ENCODE measurements around the gene TPCN2. TPM values are rescaled to one million over a fixed set of nuclear protein-coding genes. Genes with fewer than 3 reads are reported as not detected.

Gene TPCN2
- total RNA-seq, 6 experiments from 2014 or later = 8.0 to 11.2 (median 9.0) TPM

GRCh38 chr11:69093106-69093505, 44.4 kb downstream of the TPCN2 start:
- no peak overlapping the region for H3K4me3 Mint-ChIP-seq
- H3K4me1 Mint-ChIP-seq (ENCODE audit: low read depth) = peaks cover 29% of the 10 kb centered on the region
- H3K27ac Mint-ChIP-seq = no peak overlapping the region
- DNase-seq = no peak
- H3K36me3 Mint-ChIP-seq (ENCODE audit: low read depth) = peaks cover 9% of the 10 kb centered on the region
- peaks cover 3% of the 10 kb centered on the region for H3K27me3 Mint-ChIP-seq (ENCODE audit: insufficient read depth)
- TF ChIP-seq CTCF (IDR thresholded peaks at IDR 0.05) = no peak
- no peaks in the 10 kb centered on the region for H3K9me3 Mint-ChIP-seq

GRCh38 chr11:69094111-69094914, 45.6 kb downstream of the TPCN2 start:
- H3K27ac Mint-ChIP-seq = no peak overlapping the region
- no peak overlapping the region for H3K4me3 Mint-ChIP-seq
- TF ChIP-seq CTCF (IDR thresholded peaks at IDR 0.05) = no peak
- H3K9me3 Mint-ChIP-seq = no peaks in the 10 kb centered on the region
- DNase-seq = no peak
- H3K36me3 Mint-ChIP-seq (ENCODE audit: low read depth) = peaks cover 9% of the 10 kb centered on the region
- H3K27me3 Mint-ChIP-seq (ENCODE audit: insufficient read depth) = peaks cover 5% of the 10 kb centered on the region
- peaks cover 17% of the 10 kb centered on the region for H3K4me1 Mint-ChIP-seq (ENCODE audit: low read depth)

- Mint-ChIP-seq H3K4me1 (ENCODE audit: low read depth) (peaks cover 11% of the 10 kb centered on the region), H3K27ac (no peak overlapping the region), H3K4me3 (no peak overlapping the region), H3K36me3 (ENCODE audit: low read depth) (peaks cover 9% of the 10 kb centered on the region), H3K9me3 (no peaks in the 10 kb centered on the region), H3K27me3 (ENCODE audit: insufficient read depth) (peaks cover 8% of the 10 kb centered on the region)
- TF ChIP-seq CTCF (IDR thresholded peaks at IDR 0.05) = no peak
- no peak for DNase-seq
Observed at GRCh38 chr11:69094915-69095290, 46.2 kb downstream of the TPCN2 start.

GRCh38 chr11:69095300-69095699, 46.6 kb downstream of the TPCN2 start:
- H3K9me3 Mint-ChIP-seq = no peaks in the 10 kb centered on the region
- H3K36me3 Mint-ChIP-seq (ENCODE audit: low read depth) = peaks cover 9% of the 10 kb centered on the region
- peaks cover 8% of the 10 kb centered on the region for H3K27me3 Mint-ChIP-seq (ENCODE audit: insufficient read depth)
- H3K27ac Mint-ChIP-seq = no peak overlapping the region
- no peak overlapping the region for H3K4me3 Mint-ChIP-seq
- no peak for TF ChIP-seq CTCF (IDR thresholded peaks at IDR 0.05)
- peaks cover 7% of the 10 kb centered on the region for H3K4me1 Mint-ChIP-seq (ENCODE audit: low read depth)
- DNase-seq = no peak

- no peak for DNase-seq
- Mint-ChIP-seq H3K4me1 (ENCODE audit: low read depth) (peaks cover 6% of the 10 kb centered on the region), H3K4me3 (no peak overlapping the region), H3K27ac (no peak overlapping the region), H3K27me3 (ENCODE audit: insufficient read depth) (peaks cover 8% of the 10 kb centered on the region), H3K36me3 (ENCODE audit: low read depth) (peaks cover 9% of the 10 kb centered on the region), H3K9me3 (no peaks in the 10 kb centered on the region)
- no peak for TF ChIP-seq CTCF (IDR thresholded peaks at IDR 0.05)
Observed at GRCh38 chr11:69096473-69096872, 47.7 kb downstream of the TPCN2 start.

Measured in HFFc6 (cell line).